ENCODE data around the gene LGALS3BP.

The LGALS3BP gene

GRCh38 chr17:79019261-79019631 lies 39.5 kb upstream of the LGALS3BP start:
- TF ChIP-seq CTCF (IDR thresholded peaks at IDR 0.05), result no peak

GRCh38 chr17:79018370-79018695 lies 38.6 kb upstream of the LGALS3BP start:
- TF ChIP-seq CTCF (IDR thresholded peaks at IDR 0.05), result no peak

DNA sequence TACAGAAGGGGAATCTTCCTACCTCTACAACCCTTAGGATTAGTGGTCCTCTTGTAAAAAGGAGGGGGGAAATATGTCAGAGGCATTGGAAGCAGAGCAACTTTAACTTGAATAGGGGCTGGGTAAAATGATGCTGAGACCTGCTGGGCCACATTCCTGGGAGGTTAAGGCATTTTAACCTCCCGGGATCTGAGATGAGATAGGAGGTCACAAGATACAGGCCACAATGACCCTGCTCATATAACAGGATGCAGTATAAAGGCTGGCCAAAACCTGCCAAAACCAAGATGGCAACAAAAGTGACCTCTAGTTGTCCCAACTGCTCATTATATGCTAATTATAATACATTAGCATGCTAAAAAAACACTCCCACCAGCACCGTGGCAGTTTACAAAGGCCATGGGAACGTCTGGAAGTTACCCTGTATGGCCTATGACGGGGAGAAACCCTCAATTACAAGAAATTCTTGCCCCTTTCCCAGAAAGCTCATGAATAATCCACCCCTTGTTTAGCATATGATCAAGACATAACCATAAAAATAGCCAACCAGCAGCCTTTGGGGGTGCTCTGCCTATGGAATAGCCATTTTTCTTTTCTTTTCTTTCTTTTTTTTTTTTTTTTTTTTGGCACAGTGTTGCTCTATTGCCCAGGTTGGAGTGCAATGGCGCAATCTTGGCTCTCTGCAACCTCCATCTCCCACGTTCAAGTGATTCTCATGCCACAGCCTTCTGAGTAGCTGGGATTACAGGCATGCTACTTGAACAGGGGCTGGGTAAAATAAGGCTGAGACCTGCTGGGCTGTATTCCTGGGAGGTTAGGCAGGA lies 38.0 kb upstream of the LGALS3BP start:
- TF ChIP-seq CTCF (IDR thresholded peaks at IDR 0.05), result no peak

DNA sequence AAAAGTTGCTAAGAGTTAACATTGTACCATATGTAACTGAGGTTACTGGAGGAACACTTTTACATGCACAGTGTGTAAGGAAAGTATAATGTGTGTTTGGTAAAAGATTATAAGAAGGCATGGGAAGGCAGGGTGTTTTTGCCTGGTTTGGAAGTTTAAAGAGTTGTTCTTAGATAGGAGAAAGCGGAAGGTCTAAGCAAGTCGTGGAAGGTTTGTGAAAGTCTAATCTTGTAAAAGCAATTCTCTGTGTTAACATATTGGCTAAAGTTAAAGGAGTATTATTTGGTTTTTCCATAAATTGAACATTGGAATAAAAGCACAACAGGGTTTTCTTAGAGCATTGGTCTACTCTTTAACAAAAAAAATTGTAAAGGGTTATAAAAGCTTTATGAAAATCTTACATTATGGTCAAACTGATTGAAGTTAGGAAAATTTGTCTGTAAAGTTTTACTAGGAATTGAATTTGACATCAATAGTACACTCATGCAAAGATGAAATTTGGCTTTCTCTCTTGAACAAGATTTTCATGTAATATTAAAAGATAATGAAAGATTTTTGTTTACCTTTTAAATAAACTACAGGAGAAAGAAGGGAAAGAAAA lies 34.5 kb upstream of the LGALS3BP start:
- no peak for TF ChIP-seq CTCF (IDR thresholded peaks at IDR 0.05)

DNA sequence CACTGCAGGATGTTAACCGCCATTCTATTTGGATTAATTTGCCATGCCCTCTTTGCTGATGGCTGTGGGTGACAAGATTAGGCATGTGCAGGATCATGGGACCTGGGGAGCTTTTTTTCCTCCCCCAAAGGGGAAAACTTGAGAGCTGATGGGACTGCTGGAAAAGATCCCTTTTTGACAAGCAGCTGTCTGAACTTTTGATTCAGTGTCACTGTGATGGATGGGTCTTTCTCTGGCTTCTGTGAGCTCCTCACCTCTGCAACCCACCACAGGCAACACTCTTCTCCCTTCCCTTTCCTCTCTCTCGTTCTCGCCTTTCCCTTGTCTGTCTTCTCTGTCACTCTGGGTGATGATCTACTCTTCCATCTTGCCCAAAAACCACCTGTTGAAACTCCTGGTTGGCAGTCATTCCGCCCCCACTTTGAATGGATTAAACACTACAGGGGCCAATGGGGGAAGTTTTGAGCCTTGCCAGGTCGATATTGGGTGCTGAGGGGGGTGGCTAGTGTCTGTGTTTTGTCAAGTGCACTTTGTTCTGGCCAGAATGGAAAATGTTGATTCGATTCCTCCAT lies 32.9 kb upstream of the LGALS3BP start:
- TF ChIP-seq CTCF (IDR thresholded peaks at IDR 0.05), result no peak

DNA sequence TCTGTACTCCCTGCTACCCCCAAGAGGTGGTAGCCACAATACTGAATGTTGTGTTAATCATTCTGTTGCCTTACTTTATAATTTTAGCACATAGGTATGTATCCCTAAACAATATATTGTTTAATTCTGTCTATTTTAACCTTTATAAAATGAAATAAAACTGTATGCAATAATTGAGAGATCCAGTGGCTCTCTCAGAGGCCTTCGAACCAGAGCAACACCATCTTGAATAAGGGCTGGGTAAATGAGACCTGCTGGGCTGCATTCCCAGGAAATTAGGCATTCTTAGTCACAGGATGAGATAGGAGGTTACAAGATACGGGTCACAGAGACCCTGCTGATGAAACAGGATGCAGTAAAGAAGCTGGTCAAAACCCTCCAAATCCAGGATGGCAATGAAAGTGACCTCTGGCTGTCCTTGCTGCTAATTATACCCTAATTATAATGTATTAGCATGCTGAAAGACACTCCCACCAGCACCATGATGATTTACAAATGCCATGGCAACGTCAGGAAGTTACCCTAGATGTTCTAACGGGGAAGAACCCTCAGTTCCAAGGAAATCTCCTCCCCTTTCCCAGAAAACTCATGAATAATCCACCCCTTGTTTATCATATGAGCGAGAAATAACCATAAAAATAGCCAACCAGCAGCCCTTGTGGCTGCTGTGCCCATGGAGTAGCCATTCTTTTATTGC lies 31.9 kb upstream of the LGALS3BP start:
- TF ChIP-seq CTCF (IDR thresholded peaks at IDR 0.05), result no peak

DNA sequence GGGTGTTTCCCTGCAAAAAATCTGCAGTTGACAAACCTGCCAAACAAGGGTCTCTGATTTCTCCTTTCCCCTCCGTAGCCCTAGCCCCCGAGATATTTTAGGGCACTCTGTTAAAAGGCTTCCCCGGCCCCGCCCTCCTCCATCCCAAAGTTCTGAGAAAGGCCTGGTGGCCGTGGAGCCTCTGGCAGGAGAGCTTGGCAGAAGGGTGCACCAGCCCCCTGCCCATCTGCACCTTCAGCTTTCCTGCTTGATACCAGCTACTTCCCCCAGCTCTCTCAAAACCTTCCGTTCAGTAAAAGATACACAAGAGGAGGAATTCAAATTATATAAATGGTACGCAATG lies 30.6 kb upstream of the LGALS3BP start:
- TF ChIP-seq CTCF (IDR thresholded peaks at IDR 0.05), result no peak
